ENCODE results near the gene CACNB4.
"Not testable (repeated sequence)": the region's sequence is repeated elsewhere in the genome, so short reads cannot be mapped to it uniquely, and the experiment has no call there.

The CACNB4 gene

DNA sequence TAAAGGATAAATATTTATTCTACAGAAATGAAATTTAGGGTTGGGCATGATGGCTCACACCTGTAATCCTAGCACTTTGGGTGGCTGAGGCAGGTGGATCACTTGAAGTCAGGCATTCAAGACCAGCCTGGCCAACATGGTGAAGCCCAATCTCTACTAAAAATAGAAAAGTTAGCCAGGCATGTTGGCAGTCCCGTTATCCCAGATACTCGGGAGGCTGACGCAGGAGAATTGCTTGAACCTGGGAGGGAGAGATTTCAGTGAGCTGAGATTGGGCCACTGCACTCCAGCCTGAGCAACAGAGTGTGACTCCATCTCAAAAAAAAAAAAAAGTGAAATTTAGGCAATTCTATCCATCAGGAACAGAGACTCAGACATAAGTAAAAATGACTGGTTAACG is 8.1 kb downstream of the CACNB4 start:
- DNase-seq = not testable (repeated sequence)

DNA sequence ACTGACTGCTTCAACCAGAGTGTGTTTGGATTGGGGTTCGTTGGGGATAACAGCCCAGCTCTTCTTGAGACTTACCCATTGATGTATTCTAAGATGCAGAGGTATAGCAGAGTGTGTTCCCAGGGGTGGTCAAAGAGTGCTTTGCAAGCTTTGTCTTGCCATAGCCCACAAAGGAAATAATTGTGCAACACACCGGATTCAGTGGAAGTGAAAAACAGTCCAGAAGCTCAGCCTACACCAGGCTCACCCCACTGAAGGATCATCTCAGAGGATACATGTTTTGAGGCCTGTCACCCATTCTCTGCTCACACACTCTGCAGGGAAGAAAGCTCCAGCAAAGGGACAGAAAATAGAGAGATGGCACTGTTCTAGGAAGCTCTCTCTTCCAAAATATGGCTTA is 9.6 kb downstream of the CACNB4 start:
- DNase-seq = no peak

GRCh38 chr2:152088006-152088405 is 10.8 kb downstream of the CACNB4 start:
- DNase-seq = no peak

- DNase-seq = no peak
Measured at GRCh38 chr2:152086231-152086630, 12.6 kb downstream of the CACNB4 start.

GRCh38 chr2:152084076-152084475 is 14.8 kb downstream of the CACNB4 start:
- no peak for DNase-seq

GRCh38 chr2:152083202-152083875 is 15.5 kb downstream of the CACNB4 start:
- DNase-seq = no peak

DNA sequence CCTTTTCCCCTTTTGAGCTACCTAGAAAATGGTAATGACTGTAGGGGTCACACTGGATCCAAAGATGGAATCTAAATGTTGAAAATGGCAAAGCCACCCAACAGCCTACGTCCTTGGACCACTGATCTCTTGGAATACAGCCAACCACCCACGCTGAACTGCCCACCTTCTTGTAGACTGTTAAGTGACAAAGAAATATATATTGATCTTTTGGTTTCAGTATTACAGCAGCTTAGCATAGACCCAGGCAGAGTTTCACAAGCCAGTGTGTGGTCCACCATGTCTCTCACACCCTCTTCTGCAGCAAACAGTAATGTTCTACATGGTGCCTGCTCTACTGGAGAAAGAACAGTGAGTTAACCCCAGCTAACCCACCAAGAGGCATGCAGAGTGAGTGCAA is 20.2 kb downstream of the CACNB4 start:
- no peak for DNase-seq

DNA sequence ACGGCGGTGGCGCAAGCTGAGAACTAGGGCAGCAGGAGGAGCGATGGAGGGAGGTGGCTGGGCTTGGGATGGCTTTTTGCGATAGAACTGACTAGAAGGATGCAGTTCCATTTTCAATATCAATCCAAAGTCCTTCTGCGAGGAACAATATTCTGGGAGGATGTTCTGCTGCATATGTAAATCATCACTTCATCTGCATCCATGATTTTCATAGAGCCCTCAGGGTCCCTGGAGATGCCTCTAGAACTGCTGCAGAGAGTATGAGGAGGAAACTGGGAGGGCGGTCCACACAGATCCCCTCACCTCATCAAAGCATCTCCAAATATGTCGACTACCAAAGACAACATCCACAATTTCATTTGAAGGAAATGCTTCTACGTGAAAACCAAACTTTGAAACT is 20.8 kb downstream of the CACNB4 start:
- no peak for DNase-seq

- DNase-seq = no peak
Measured at GRCh38 chr2:152075461-152076050, 23.3 kb downstream of the CACNB4 start.

- no peak for DNase-seq
Measured at GRCh38 chr2:152072011-152072410, 26.8 kb downstream of the CACNB4 start.

- DNase-seq = no peak
Measured at GRCh38 chr2:152071518-152071917, 27.3 kb downstream of the CACNB4 start.

GRCh38 chr2:152071092-152071491 is 27.8 kb downstream of the CACNB4 start:
- no peak for DNase-seq

DNA sequence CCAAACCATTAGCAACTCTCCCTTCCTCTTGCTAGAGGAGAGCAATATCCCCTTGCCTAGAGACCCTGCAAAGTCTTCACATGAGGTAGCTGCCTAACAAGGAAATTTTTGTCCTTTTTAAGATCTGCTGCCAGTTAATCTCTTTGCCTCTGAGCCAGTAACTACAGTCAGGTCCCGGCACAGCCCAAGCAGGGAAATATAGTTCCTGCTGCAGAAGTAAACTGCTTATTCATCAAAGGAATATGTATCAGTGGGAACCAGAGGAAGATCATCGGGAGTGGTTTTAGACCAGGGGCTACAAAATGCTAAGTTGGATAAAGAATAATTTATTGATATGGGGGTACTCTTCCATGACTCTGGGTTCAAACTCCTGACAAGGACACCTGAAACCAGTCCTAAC is 30.6 kb downstream of the CACNB4 start:
- no peak for DNase-seq

DNA sequence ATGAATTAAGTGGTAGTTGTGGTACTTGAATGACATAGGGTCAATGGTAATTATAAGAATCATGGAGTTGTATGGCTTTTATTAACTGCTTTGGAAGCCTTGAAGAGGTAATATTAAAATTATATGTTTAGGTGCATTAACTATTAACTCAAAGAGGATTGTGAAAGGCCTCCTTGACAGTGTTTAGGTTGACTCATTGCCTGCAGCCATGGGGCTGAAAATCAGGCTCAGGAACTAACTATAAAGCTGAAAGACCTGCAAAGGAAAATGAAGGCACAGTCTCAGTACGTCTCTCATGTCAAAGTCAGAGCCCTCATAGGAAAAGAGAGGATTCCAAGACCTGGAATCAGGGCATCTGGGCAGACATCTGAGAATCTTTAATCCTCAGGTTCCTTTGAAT is 31.0 kb downstream of the CACNB4 start:
- DNase-seq = no peak

GRCh38 chr2:152065945-152066344 is 32.9 kb downstream of the CACNB4 start:
- no peak for DNase-seq

DNA sequence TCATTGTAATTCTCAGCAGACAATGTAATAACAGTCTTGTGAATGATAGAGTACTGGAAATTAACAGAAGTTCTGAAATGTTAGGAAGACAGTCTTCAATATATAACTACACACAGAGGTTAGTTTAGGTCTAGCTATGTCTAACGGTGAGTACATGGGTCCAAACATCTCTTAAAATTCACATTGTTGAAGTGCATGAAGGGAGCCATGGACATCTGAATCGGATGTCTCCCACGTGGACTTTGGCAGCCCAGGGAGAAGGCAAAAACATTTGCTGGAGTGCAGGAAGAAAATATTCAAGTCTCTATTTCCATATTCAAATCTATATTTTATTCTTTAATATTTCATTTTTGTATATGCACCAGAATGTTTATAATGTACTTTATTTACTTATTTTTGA is 34.8 kb downstream of the CACNB4 start:
- DNase-seq = no peak

GRCh38 chr2:152063325-152063924 is 35.4 kb downstream of the CACNB4 start:
- DNase-seq = no peak

- no peak for DNase-seq
Measured at GRCh38 chr2:152062125-152063091, 36.4 kb downstream of the CACNB4 start.

- DNase-seq = no peak
Measured at GRCh38 chr2:152061383-152061782, 37.5 kb downstream of the CACNB4 start.

DNA sequence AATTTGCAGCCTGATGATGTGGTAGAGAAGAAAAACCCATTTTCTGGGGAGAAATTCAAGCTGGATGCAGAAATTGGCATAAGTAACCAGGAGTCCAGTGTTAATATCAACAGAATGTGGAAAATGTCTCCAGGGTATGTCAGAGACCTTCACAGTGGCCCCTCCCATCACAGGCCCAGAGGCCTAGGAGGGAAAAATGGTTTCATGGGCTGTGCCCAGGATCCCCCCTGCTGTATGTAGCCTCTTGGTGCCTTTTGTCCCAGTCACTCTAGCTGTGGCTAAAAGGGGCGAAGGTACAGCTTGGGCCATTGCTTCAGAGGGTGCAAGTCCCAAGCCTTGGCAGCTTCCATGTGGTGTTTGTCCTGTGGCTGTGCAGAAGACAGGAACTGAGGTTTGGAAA is 40.2 kb downstream of the CACNB4 start:
- no peak for DNase-seq

GRCh38 chr2:152056418-152056817 is 42.4 kb downstream of the CACNB4 start:
- no peak for DNase-seq

DNA sequence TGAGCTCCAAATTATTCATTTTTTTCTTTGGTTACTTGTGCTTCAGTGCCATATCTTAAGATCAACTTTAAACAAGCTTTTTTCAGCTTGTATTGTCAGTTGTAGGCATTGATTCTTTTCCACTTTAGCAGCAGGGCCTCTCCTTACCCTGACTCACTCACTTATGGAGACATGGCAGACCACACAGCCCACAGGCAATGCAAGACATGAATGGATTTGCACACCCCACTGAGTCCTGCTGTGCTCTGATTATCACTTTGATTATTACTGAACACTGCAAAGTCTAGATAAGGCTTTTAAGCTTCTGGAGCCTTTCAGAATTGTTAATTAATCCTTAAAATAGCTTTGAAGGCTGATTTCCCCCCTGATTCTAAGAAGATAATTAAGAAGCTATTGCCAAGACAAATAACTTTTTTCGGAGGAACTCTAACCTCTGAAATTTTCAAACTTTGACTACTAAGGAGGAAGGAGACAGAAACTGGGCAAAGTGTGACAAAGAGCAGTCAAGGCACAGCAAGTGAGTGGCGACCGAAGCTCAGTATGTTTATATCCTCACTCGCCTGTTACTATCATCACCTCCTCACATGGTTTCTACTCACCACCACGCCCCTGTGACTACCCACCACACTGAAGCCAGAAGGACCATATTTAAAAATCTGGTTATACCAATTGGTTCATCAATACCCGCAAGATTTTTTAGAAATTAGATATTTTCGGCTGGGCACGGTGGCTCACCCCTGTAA is 43.3 kb downstream of the CACNB4 start:
- no peak for DNase-seq

Measured in right kidney (tissue), 1 donor.